Measurements from ENCODE around the gene VSTM4.

Gene VSTM4

GRCh38 chr10:48978318-48978717 is 137.0 kb downstream of the VSTM4 start:
- H2BK12ac ChIP-seq (ENCODE audit: low read length in 2 of 2): no peak overlapping the region
- H3K27me3 ChIP-seq (ENCODE audit: control insufficient read depth in 1 of 2, insufficient read depth in 1 of 2, low read length in 2 of 2): peaks cover 8 to 52% of the 10 kb centered on the region in 2 experiments
- no peak overlapping the region for H2BK5ac ChIP-seq (ENCODE audit: low read depth, low read length, poor library complexity, severe bottlenecking)
- no peak overlapping the region for H3K18ac ChIP-seq (ENCODE audit: low read depth in 1 of 2, low read length in 2 of 2)
- no peak overlapping the region for H3K9ac ChIP-seq (ENCODE audit: low read length)
- H3K9me3 ChIP-seq (ENCODE audit: control insufficient read depth, low read length): no peaks in the 10 kb centered on the region
- no peak overlapping the region for H2AK5ac ChIP-seq (ENCODE audit: low read length, severe bottlenecking)
- H3K4me3 ChIP-seq (ENCODE audit: insufficient read depth in 1 of 2, low read depth in 1 of 2, low read length in 2 of 2): no peak overlapping the region
- no peak overlapping the region for H3K14ac ChIP-seq (ENCODE audit: low read length in 2 of 2)
- no peak overlapping the region for H2AFZ ChIP-seq (ENCODE audit: low read depth, low read length)
- no peak overlapping the region for H3K27ac ChIP-seq (ENCODE audit: low read length, poor library complexity, severe bottlenecking)
- 72% methylated on average over 5 of the region's 5 CpGs for WGBS
- no peaks in the 10 kb centered on the region for H3K79me1 ChIP-seq (replicated peaks; ENCODE audit: low read length, poor library complexity, severe bottlenecking)
- no peak overlapping the region for H4K8ac ChIP-seq (ENCODE audit: low read length)
- no peak for DNase-seq
- no peaks in the 10 kb centered on the region for H3K4me1 ChIP-seq (ENCODE audit: control insufficient read depth, insufficient read depth, low read depth, low read length)
- no peak overlapping the region for H2BK15ac ChIP-seq (ENCODE audit: low read depth, poor library complexity, severe bottlenecking)
- no peak overlapping the region for H3K4ac ChIP-seq (ENCODE audit: low read depth in 1 of 2, low read length in 2 of 2)
- H3K23ac ChIP-seq (ENCODE audit: low read length in 2 of 2): no peak overlapping the region
- H2BK120ac ChIP-seq (ENCODE audit: low read depth, low read length): no peak overlapping the region
- no peak overlapping the region for H3K4me2 ChIP-seq (ENCODE audit: low read length, poor library complexity, severe bottlenecking)
- no peaks in the 10 kb centered on the region for H3K36me3 ChIP-seq (ENCODE audit: control insufficient read depth in 1 of 2, insufficient read depth in 2 of 2, low read depth in 1 of 2, low read length in 2 of 2)
- no peak overlapping the region for H4K91ac ChIP-seq (ENCODE audit: low read length)

DNA sequence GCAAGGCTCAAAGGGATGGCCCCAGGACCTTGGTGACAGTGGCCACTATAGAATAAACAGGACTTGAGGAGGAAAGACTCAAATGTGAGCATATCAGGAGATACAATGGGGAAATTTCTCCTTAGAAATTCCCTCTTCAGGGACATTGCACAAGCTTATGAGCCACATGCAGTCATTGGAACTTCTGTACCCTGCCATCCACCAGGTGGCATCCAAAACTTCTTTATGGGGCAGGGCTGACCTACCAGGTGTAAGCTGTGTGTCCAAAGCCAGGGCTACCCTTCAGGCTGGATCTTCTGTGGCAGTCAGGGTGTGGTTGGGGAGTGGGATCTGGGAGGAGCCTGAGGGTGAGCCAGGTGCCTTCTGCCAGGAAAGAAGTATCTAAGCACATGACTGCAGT is 139.1 kb downstream of the VSTM4 start:
- Histone ChIP-seq H3K23ac (ENCODE audit: low read length in 2 of 2) (no peak overlapping the region), H2BK15ac (ENCODE audit: low read depth, poor library complexity, severe bottlenecking) (no peak overlapping the region), H3K27me3 (ENCODE audit: control insufficient read depth in 1 of 2, insufficient read depth in 1 of 2, low read length in 2 of 2) (peaks cover 0 to 45% of the 10 kb centered on the region in 2 experiments), H2BK5ac (ENCODE audit: low read depth, low read length, poor library complexity, severe bottlenecking) (no peak overlapping the region), H2AFZ (ENCODE audit: low read depth, low read length) (no peak overlapping the region), H3K4me2 (ENCODE audit: low read length, poor library complexity, severe bottlenecking) (no peak overlapping the region), H3K18ac (ENCODE audit: low read depth in 1 of 2, low read length in 2 of 2) (no peak overlapping the region), H2BK12ac (ENCODE audit: low read length in 2 of 2) (no peak overlapping the region), H3K27ac (ENCODE audit: low read length, poor library complexity, severe bottlenecking) (no peak overlapping the region), H3K14ac (ENCODE audit: low read length in 2 of 2) (no peak overlapping the region), H2AK5ac (ENCODE audit: low read length, severe bottlenecking) (no peak overlapping the region), H3K9ac (ENCODE audit: low read length) (no peak overlapping the region), H4K91ac (ENCODE audit: low read length) (no peak overlapping the region), H4K8ac (ENCODE audit: low read length) (no peak overlapping the region), H3K4me1 (ENCODE audit: control insufficient read depth, insufficient read depth, low read depth, low read length) (no peaks in the 10 kb centered on the region), H2BK120ac (ENCODE audit: low read depth, low read length) (no peak overlapping the region), H3K4ac (ENCODE audit: low read depth in 1 of 2, low read length in 2 of 2) (no peak overlapping the region), H3K79me1 (replicated peaks; ENCODE audit: low read length, poor library complexity, severe bottlenecking) (no peaks in the 10 kb centered on the region), H3K4me3 (ENCODE audit: insufficient read depth in 1 of 2, low read depth in 1 of 2, low read length in 2 of 2) (no peak overlapping the region), H3K9me3 (ENCODE audit: control insufficient read depth, low read length) (no peaks in the 10 kb centered on the region), H3K36me3 (ENCODE audit: control insufficient read depth in 1 of 2, insufficient read depth in 2 of 2, low read depth in 1 of 2, low read length in 2 of 2) (no peaks in the 10 kb centered on the region)
- DNase-seq: no peak

GRCh38 chr10:48974510-48975156 is 140.7 kb downstream of the VSTM4 start:
- no peak overlapping the region for H2AK5ac ChIP-seq (ENCODE audit: low read length, severe bottlenecking)
- H4K91ac ChIP-seq (ENCODE audit: low read length): no peak overlapping the region
- H3K4me2 ChIP-seq (ENCODE audit: low read length, poor library complexity, severe bottlenecking): no peak overlapping the region
- no peaks in the 10 kb centered on the region for H3K79me1 ChIP-seq (replicated peaks; ENCODE audit: low read length, poor library complexity, severe bottlenecking)
- peaks cover 0 to 53% of the 10 kb centered on the region in 2 experiments for H3K27me3 ChIP-seq (ENCODE audit: control insufficient read depth in 1 of 2, insufficient read depth in 1 of 2, low read length in 2 of 2)
- no peak overlapping the region for H2AFZ ChIP-seq (ENCODE audit: low read depth, low read length)
- DNase-seq: no peak
- no peak overlapping the region for H2BK15ac ChIP-seq (ENCODE audit: low read depth, poor library complexity, severe bottlenecking)
- no peaks in the 10 kb centered on the region for H3K4me1 ChIP-seq (ENCODE audit: control insufficient read depth, insufficient read depth, low read depth, low read length)
- H2BK5ac ChIP-seq (ENCODE audit: low read depth, low read length, poor library complexity, severe bottlenecking): no peak overlapping the region
- no peak overlapping the region for H3K14ac ChIP-seq (ENCODE audit: low read length in 2 of 2)
- no peak overlapping the region for H3K9ac ChIP-seq (ENCODE audit: low read length)
- H3K18ac ChIP-seq (ENCODE audit: low read depth in 1 of 2, low read length in 2 of 2): no peak overlapping the region
- no peak overlapping the region for H2BK12ac ChIP-seq (ENCODE audit: low read length in 2 of 2)
- no peak overlapping the region for H3K23ac ChIP-seq (ENCODE audit: low read length in 2 of 2)
- H4K8ac ChIP-seq (ENCODE audit: low read length): no peak overlapping the region
- no peaks in the 10 kb centered on the region for H3K9me3 ChIP-seq (ENCODE audit: control insufficient read depth, low read length)
- 86% methylated on average over 11 of the region's 12 CpGs for WGBS
- no peak overlapping the region for H2BK120ac ChIP-seq (ENCODE audit: low read depth, low read length)
- no peak overlapping the region for H3K4ac ChIP-seq (ENCODE audit: low read depth in 1 of 2, low read length in 2 of 2)
- H3K36me3 ChIP-seq (ENCODE audit: control insufficient read depth in 1 of 2, insufficient read depth in 2 of 2, low read depth in 1 of 2, low read length in 2 of 2): no peaks in the 10 kb centered on the region
- H3K27ac ChIP-seq (ENCODE audit: low read length, poor library complexity, severe bottlenecking): no peak overlapping the region
- H3K4me3 ChIP-seq (ENCODE audit: insufficient read depth in 1 of 2, low read depth in 1 of 2, low read length in 2 of 2): no peak overlapping the region

DNA sequence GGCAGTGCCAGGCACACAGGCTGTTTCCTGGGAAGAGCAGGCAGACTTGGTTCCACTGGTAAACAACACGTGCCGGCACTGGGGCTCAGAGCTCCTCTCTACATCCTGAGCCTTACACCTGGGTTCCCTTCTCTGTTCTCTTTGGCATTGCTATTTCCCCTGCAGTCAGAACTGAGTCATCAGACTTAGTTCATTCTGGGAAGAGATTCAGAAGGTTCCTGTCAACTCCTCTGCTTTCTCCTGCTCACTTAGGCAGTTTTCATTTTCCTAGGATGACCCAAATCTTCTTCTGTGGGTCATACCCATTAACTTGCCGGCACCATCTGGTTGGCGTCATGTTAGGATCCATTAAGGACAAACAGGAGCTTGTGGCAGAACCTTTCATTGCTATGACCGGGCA is 142.3 kb downstream of the VSTM4 start:
- WGBS: 92% methylated on average over 5 of the region's 5 CpGs
- H2BK15ac ChIP-seq (ENCODE audit: low read depth, poor library complexity, severe bottlenecking): no peak overlapping the region
- H2BK5ac ChIP-seq (ENCODE audit: low read depth, low read length, poor library complexity, severe bottlenecking): no peak overlapping the region
- no peak overlapping the region for H3K14ac ChIP-seq (ENCODE audit: low read length in 2 of 2)
- H3K4me2 ChIP-seq (ENCODE audit: low read length, poor library complexity, severe bottlenecking): no peak overlapping the region
- no peak overlapping the region for H2AK5ac ChIP-seq (ENCODE audit: low read length, severe bottlenecking)
- H3K4me3 ChIP-seq (ENCODE audit: insufficient read depth in 1 of 2, low read depth in 1 of 2, low read length in 2 of 2): no peak overlapping the region
- H3K9ac ChIP-seq (ENCODE audit: low read length): no peak overlapping the region
- H2BK12ac ChIP-seq (ENCODE audit: low read length in 2 of 2): no peak overlapping the region
- no peak overlapping the region for H3K18ac ChIP-seq (ENCODE audit: low read depth in 1 of 2, low read length in 2 of 2)
- no peak overlapping the region for H2BK120ac ChIP-seq (ENCODE audit: low read depth, low read length)
- DNase-seq: no peak
- H3K23ac ChIP-seq (ENCODE audit: low read length in 2 of 2): no peak overlapping the region
- no peaks in the 10 kb centered on the region for H3K79me1 ChIP-seq (replicated peaks; ENCODE audit: low read length, poor library complexity, severe bottlenecking)
- H3K27me3 ChIP-seq (ENCODE audit: control insufficient read depth in 1 of 2, insufficient read depth in 1 of 2, low read length in 2 of 2): peaks cover 0 to 53% of the 10 kb centered on the region in 2 experiments
- H3K9me3 ChIP-seq (ENCODE audit: control insufficient read depth, low read length): no peaks in the 10 kb centered on the region
- no peak overlapping the region for H4K8ac ChIP-seq (ENCODE audit: low read length)
- H3K27ac ChIP-seq (ENCODE audit: low read length, poor library complexity, severe bottlenecking): no peak overlapping the region
- no peak overlapping the region for H3K4ac ChIP-seq (ENCODE audit: low read depth in 1 of 2, low read length in 2 of 2)
- no peak overlapping the region for H2AFZ ChIP-seq (ENCODE audit: low read depth, low read length)
- H3K4me1 ChIP-seq (ENCODE audit: control insufficient read depth, insufficient read depth, low read depth, low read length): no peaks in the 10 kb centered on the region
- no peak overlapping the region for H4K91ac ChIP-seq (ENCODE audit: low read length)
- no peaks in the 10 kb centered on the region for H3K36me3 ChIP-seq (ENCODE audit: control insufficient read depth in 1 of 2, insufficient read depth in 2 of 2, low read depth in 1 of 2, low read length in 2 of 2)

Measured in mesenchymal stem cell (in vitro differentiated cells and primary cell).